Astrocyte (in vitro differentiated cells and primary cell): ENCODE results near the gene UNC5CL.

Experiments
- CTCF ChIP-seq: IDR thresholded peaks from 2 replicates; pipeline ENCODE4 v1.5.1; 2011; ENCODE audit warnings: low read depth, mild to moderate bottlenecking, inconsistent platforms, low read length, moderate library complexity; ENCODE audit not compliant: insufficient read depth
- EZH2 ChIP-seq: IDR thresholded peaks from 2 replicates; pipeline ENCODE4 v1.6.1; 2012; ENCODE audit warnings: mild to moderate bottlenecking, low read length, inconsistent platforms; ENCODE audit not compliant: insufficient read depth

- TF ChIP-seq CTCF = no peak
- no peak for TF ChIP-seq EZH2
These were observed 42.3 kb downstream of the UNC5CL start for GRCh38 chr6:40996591-40997233.
